GM12878 (cell line): Measurements from ENCODE around the gene KIAA2012. TPM values are rescaled to one million over a fixed set of nuclear protein-coding genes. Genes with fewer than 3 reads are reported as not detected.

Experiments used
- ATAC-seq: fragments of 200-7000 bp; cut with Tn5 transposase; 3 replicates; pipeline ENCODE4 v1.9.1; 2020; ENCODE audit warnings: mild to moderate bottlenecking, moderate library complexity
- BruUV-seq: library from RNA; stranded (reverse); fragments of 400-500 nt; replicated peaks from 2 replicates; lab custom pipeline; 2021; lab: Mats Ljungman, UMichigan
- CTCF ChIA-PET: fragments of 300-600 bp; sonication (Branson Sonifier 250); formaldehyde crosslinking; extraction: SDS; loops from one replicate; lab custom pipeline; 2021; ENCODE audit warnings: inconsistent platforms; lab: Yijun Ruan, JAX
- POLR2A ChIA-PET: fragments of 350-600 bp; formaldehyde crosslinking; extraction: SDS; loops from one replicate; lab custom pipeline; 2021; ENCODE audit warnings: inconsistent platforms; lab: Charles Lee
- RAD21 ChIA-PET: fragments of 300-600 bp; sonication (Branson Sonifier 250); formaldehyde crosslinking; loops from one replicate; lab custom pipeline; 2023; ENCODE audit warnings: antibody characterized with exemption; ENCODE audit not compliant: unreplicated experiment; lab: Charles Lee
- SMC1A ChIA-PET: fragments of 300-600 bp; sonication (Branson Sonifier 250); formaldehyde crosslinking; loops from one replicate; lab custom pipeline; 2023; ENCODE audit not compliant: unreplicated experiment, uncharacterized antibody; lab: Charles Lee
- DNase-seq: peaks from one replicate; pipeline ENCODE4 v3.0.0-alpha.2; 2011; ENCODE audit warnings: low read depth, low spot score
- FAIRE-seq: peaks from 3 replicates; lab custom pipeline; 2011; peaks lifted over from hg19 to GRCh38; lab: Jason Lieb, UNC
- H2AFZ ChIP-seq: 2 replicates; pipeline ENCODE4 v1.6.0; 2011; ENCODE audit warnings: low read depth, low read length, control low read depth; ENCODE audit not compliant: control insufficient read depth
- H3K27ac ChIP-seq: 2 replicates; pipeline ENCODE4 v1.5.1; 2011; ENCODE audit warnings: control low read depth; ENCODE audit not compliant: control insufficient read depth, insufficient read depth
- H3K27me3 ChIP-seq, 2 experiments: replicated peaks in 1 of 2; 2 replicates each; pipeline versions ENCODE4 v1.6.0 to v1.6.1; 2011; ENCODE audit warnings: low read length in 1 of 2; ENCODE audit not compliant: control insufficient read depth in 2 of 2, insufficient read depth in 2 of 2
- H3K36me3 ChIP-seq, 2 experiments: 2 replicates each; pipeline ENCODE4 v1.5.1; 2011; ENCODE audit warnings: low read length in 1 of 2; ENCODE audit not compliant: control insufficient read depth in 2 of 2, insufficient read depth in 2 of 2
- H3K4me1 ChIP-seq: 2 replicates; pipeline ENCODE4 v1.6.1; 2011; ENCODE audit warnings: mild to moderate bottlenecking, low read length, moderate library complexity, mixed read lengths; ENCODE audit not compliant: control insufficient read depth, insufficient read depth
- H3K4me2 ChIP-seq: 2 replicates; pipeline ENCODE4 v1.6.0; 2011; ENCODE audit warnings: control low read depth; ENCODE audit not compliant: control insufficient read depth, insufficient read depth
- H3K4me3 ChIP-seq: fragments of 200-600 bp; sonication (generic); 2 replicates; pipeline ENCODE4 v1.5.1; 2016
- H3K79me2 ChIP-seq: 2 replicates; pipeline ENCODE4 v1.6.0; 2011; ENCODE audit warnings: low read length; ENCODE audit not compliant: control insufficient read depth, insufficient read depth
- H3K9ac ChIP-seq: 2 replicates; pipeline ENCODE4 v1.8.0; 2011; ENCODE audit warnings: low read length, control low read depth, mixed read lengths; ENCODE audit not compliant: control insufficient read depth, insufficient read depth
- H3K9me3 ChIP-seq: replicated peaks from 3 replicates; pipeline ENCODE4 v1.5.1; 2011; ENCODE audit warnings: mild to moderate bottlenecking, low read length; ENCODE audit not compliant: control insufficient read depth, insufficient read depth
- H4K20me1 ChIP-seq: 2 replicates; pipeline ENCODE4 v1.6.0; 2011; ENCODE audit not compliant: control insufficient read depth, insufficient read depth
- BCL3 ChIP-seq: IDR thresholded peaks from 2 replicates; pipeline ENCODE4 v1.6.1; 2011; ENCODE audit warnings: borderline replicate concordance, low read depth, mild to moderate bottlenecking, moderate library complexity, low read length; ENCODE audit not compliant: insufficient read depth, poor library complexity, severe bottlenecking
- BHLHE40 ChIP-seq, 2 experiments: fragments of 450-650 bp in 1 of 2; IDR thresholded peaks; 2 replicates each; pipeline ENCODE4 v1.6.1; 2011 to 2017; ENCODE audit warnings: low read depth in 2 of 2, borderline replicate concordance in 1 of 2, improper control_type of control experiment in 1 of 2, low read length in 1 of 2, mild to moderate bottlenecking in 1 of 2
- BMI1 ChIP-seq: fragments of 450-650 bp; IDR thresholded peaks from 2 replicates; pipeline ENCODE4 v1.6.1; 2016; ENCODE audit warnings: mild to moderate bottlenecking, moderate library complexity, borderline replicate concordance
- GATAD2B ChIP-seq: fragments of 450-650 bp; conservative IDR thresholded peaks from 2 replicates; pipeline ENCODE4 v1.6.1; 2017; ENCODE audit warnings: low read depth, mild to moderate bottlenecking, moderate library complexity
- IKZF2 ChIP-seq, 2 experiments: fragments of 450-650 bp; IDR thresholded peaks; 2 replicates each; pipeline ENCODE4 v1.6.1; 2017; ENCODE audit warnings: mild to moderate bottlenecking in 2 of 2, moderate library complexity in 2 of 2
- JUNB ChIP-seq: IDR thresholded peaks from 2 replicates; pipeline ENCODE4 v1.6.1; 2016; ENCODE audit warnings: antibody characterized with exemption, mild to moderate bottlenecking
- MYC ChIP-seq: IDR thresholded peaks from 2 replicates; pipeline ENCODE4 v1.6.1; 2011; ENCODE audit warnings: mild to moderate bottlenecking, low read length, moderate library complexity, inconsistent platforms; ENCODE audit not compliant: insufficient read depth, insufficient replicate concordance, insufficient read length, severe bottlenecking
- NFXL1 ChIP-seq: fragments of 450-650 bp; IDR thresholded peaks from 2 replicates; pipeline ENCODE4 v1.6.1; 2017; ENCODE audit warnings: antibody characterized with exemption, mild to moderate bottlenecking, borderline replicate concordance
- RELB ChIP-seq: fragments of 450-650 bp; IDR thresholded peaks from 2 replicates; pipeline ENCODE4 v1.6.1; 2017; ENCODE audit warnings: low read depth, mild to moderate bottlenecking, moderate library complexity
- SIN3A ChIP-seq: IDR thresholded peaks from 2 replicates; pipeline ENCODE4 v1.6.1; 2012; ENCODE audit warnings: low read depth, low read length, improper control_type of control experiment
- SMARCA5 ChIP-seq: fragments of 450-650 bp; IDR thresholded peaks from 2 replicates; pipeline ENCODE4 v1.6.1; 2017; ENCODE audit warnings: mild to moderate bottlenecking
- SPI1 ChIP-seq: IDR thresholded peaks from 2 replicates; pipeline ENCODE4 v1.6.1; 2011; ENCODE audit warnings: low read depth, mild to moderate bottlenecking, low read length, moderate library complexity, borderline replicate concordance; ENCODE audit not compliant: insufficient read depth
- USF2 ChIP-seq: IDR thresholded peaks from 2 replicates; pipeline ENCODE4 v1.6.1; 2011; ENCODE audit warnings: low read depth, low read length, improper control_type of control experiment, borderline replicate concordance
- WGBS: methylation state at CpG from one replicate; pipeline ENCODE4 v1.1.6; 2016; ENCODE audit warnings: low lambda C conversion rate; ENCODE audit not compliant: insufficient replicate concordance, insufficient coverage; ENCODE audit errors: missing lambda C conversion rate; 5-methylcytosine and 5-hydroxymethylcytosine counted together
- in situ Hi-C: fragments of 300-500 bp; cut with MboI; formaldehyde crosslinking; loops from 9 replicates; pipeline ENCODE4 v1.14.3; 2018; ENCODE audit warnings: mixed read lengths
- intact Hi-C: fragments of 100-400 bp; cut with micrococcal nuclease; formaldehyde crosslinking; loops from one replicate; pipeline ENCODE4 v1.14.2; 2022; ENCODE audit not compliant: unreplicated experiment
- polyA plus RNA-seq, 11 experiments: library from polyadenylated mRNA; depleted of rRNA in 4 of 11; unstranded in 6 of 11; stranded (reverse) in 5 of 11; fragments of >200 nt; fragmentation: Nextera tagmentation in 4 of 11; fragmentation: Illumina TruSeq in 1 of 11; extraction: Ambion mirVana in 4 of 11; extraction: Trizol in 1 of 11; gene quantifications; 1 replicate in 1 of 11; 2 replicates in 10 of 11; pipeline versions ENCODE4 v1.2.1 to v1.2.3, GENCODE V29; 2011 to 2016; ENCODE audit warnings: inconsistent platforms in 2 of 11, missing spikeins in 2 of 11, low read depth in 1 of 11
- total RNA-seq, 4 experiments: library from RNA; depleted of rRNA in 3 of 4; stranded (reverse); fragments of >200 nt in 3 of 4; fragmentation: Illumina TruSeq in 1 of 4; extraction: Trizol in 1 of 4; gene quantifications; 2 replicates each; pipeline versions ENCODE4 v1.2.1 to v1.2.3, GENCODE V29; 2013 to 2021

KIAA2012 gene
- total and polyA plus RNA-seq, 10 of the 15 experiments (the other 5 are each of a cell fraction or from before 2014, with no cell fraction given), result 0.03 TPM; not detected in 9

- H3K4me2 ChIP-seq, result no peak overlapping the region
- peak; percentile 48; the same call in 2 of the 3 replicates for ATAC-seq
- no TSS peak for BruUV-seq
- RAD21 ChIA-PET, result interaction anchor here (1.4 kb wide), 1 partner anchor 10 kb away, joined by 3 read pairs; the partner anchor contains the start of gene FZD7
- CTCF ChIA-PET, result interaction anchor here (0.7 to 3.9 kb wide), 5 partner anchors 13 to 263 kb away, joined by 3 to 15 read pairs (median 4); partner anchors contain the start of gene ALS2
- POLR2A ChIA-PET, result no interaction called here
- 22% methylated on average over 4 of the region's 6 CpGs for WGBS
- H4K20me1 ChIP-seq, result no peaks in the 10 kb centered on the region
- H3K79me2 ChIP-seq, result no peaks in the 10 kb centered on the region
- TF ChIP-seq SPI1 (peak; percentile 63; the same call in 1 of the 2 replicates), BHLHE40 (IDR thresholded peaks at IDR 0.05; ENCODE audit: borderline replicate concordance in 1 of 2, low read depth in 2 of 2, low read length in 1 of 2) (peak in 1 of 2 experiments; percentile 42; a peak in 1 of 4 replicates), SMARCA5 (no peak), RELB (peak; percentile 31; the same call in 1 of the 2 replicates)
- TF ChIP-seq, all 136 proteins: peak for 3
- Histone ChIP-seq H3K4me3 (no peak overlapping the region), H3K4me1 (peaks cover 7% of the 10 kb centered on the region), H3K9me3 (no peaks in the 10 kb centered on the region; the same call in 2 of the 3 replicates), H3K36me3 (no peaks in the 10 kb centered on the region), H3K9ac (no peak overlapping the region), H3K27me3 (peaks cover 0 to 9% of the 10 kb centered on the region in 2 experiments; a peak in 2 of 4 replicates), H2AFZ (peak overlapping the region; percentile 60), H3K27ac (no peak overlapping the region)
- FAIRE-seq (no peak), DNase-seq (no peak)
- intact Hi-C loops, result no loop called here
- in situ Hi-C loops, result no loop called here
- SMC1A ChIA-PET, result interaction anchor here (1.6 kb wide), 1 partner anchor 162 kb away, joined by 3 read pairs; no protein-coding TSS in a partner anchor
These were observed 29.6 kb upstream of the KIAA2012 start for GRCh38 chr2:202043475-202043874.

- Histone ChIP-seq H3K9me3 (no peaks in the 10 kb centered on the region; the same call in 2 of the 3 replicates), H2AFZ (no peak overlapping the region), H4K20me1 (no peaks in the 10 kb centered on the region), H3K9ac (no peak overlapping the region), H3K79me2 (no peaks in the 10 kb centered on the region), H3K36me3 (no peaks in the 10 kb centered on the region), H3K4me2 (no peak overlapping the region), H3K4me1 (peaks cover 7% of the 10 kb centered on the region; the same call in 1 of the 2 replicates), H3K27me3 (0 out of 4 replicates have a peak, but pooled peaks cover 0 to 2% of the 10 kb centered on the region in 2 experiments), H3K27ac (no peak overlapping the region), H3K4me3 (no peak overlapping the region)
- BruUV-seq, result no TSS peak
- ATAC-seq, result no peak
- intact Hi-C loops, result no loop called here
- DNase-seq, result no peak
- ChIA-PET CTCF (no interaction called here), RAD21 (no interaction called here), POLR2A (no interaction called here), SMC1A (no interaction called here)
- no peak for FAIRE-seq
- in situ Hi-C loops, result no loop called here
- no peak for TF ChIP-seq SIN3A
- no peak for TF ChIP-seq GATAD2B
- TF ChIP-seq MYC, result no peak
- no peak for TF ChIP-seq JUNB
- no peak for TF ChIP-seq BMI1
- TF ChIP-seq BCL3, result no peak
- no peak for TF ChIP-seq IKZF2 (IDR thresholded peaks at IDR 0.05)
- no peak for TF ChIP-seq NFXL1
- TF ChIP-seq USF2, result no peak
These were observed 28.3 kb upstream of the KIAA2012 start for GRCh38 chr2:202044777-202045176.
